Measurements from ENCODE around the gene COL7A1. TPM values are rescaled to one million over a fixed set of nuclear protein-coding genes. Genes with fewer than 3 reads are reported as not detected.

COL7A1 gene
- total RNA-seq, 1 donor from 2014 or later, result 62.0 TPM

- no peaks in the 10 kb centered on the region for H3K4me1 Mint-ChIP-seq (ENCODE audit: low read depth, unreplicated experiment)
- H3K9me3 Mint-ChIP-seq (ENCODE audit: unreplicated experiment), result peaks cover 5% of the 10 kb centered on the region
- TF ChIP-seq, protein P1, sequence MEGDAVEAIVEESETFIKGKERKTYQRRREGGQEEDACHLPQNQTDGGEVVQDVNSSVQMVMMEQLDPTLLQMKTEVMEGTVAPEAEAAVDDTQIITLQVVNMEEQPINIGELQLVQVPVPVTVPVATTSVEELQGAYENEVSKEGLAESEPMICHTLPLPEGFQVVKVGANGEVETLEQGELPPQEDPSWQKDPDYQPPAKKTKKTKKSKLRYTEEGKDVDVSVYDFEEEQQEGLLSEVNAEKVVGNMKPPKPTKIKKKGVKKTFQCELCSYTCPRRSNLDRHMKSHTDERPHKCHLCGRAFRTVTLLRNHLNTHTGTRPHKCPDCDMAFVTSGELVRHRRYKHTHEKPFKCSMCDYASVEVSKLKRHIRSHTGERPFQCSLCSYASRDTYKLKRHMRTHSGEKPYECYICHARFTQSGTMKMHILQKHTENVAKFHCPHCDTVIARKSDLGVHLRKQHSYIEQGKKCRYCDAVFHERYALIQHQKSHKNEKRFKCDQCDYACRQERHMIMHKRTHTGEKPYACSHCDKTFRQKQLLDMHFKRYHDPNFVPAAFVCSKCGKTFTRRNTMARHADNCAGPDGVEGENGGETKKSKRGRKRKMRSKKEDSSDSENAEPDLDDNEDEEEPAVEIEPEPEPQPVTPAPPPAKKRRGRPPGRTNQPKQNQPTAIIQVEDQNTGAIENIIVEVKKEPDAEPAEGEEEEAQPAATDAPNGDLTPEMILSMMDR (IDR thresholded peaks at IDR 0.05; ENCODE audit: partially characterized antibody, unreplicated experiment), result no peak
- H3K36me3 Mint-ChIP-seq (ENCODE audit: unreplicated experiment), result peaks cover 8% of the 10 kb centered on the region
- no peak overlapping the region for H3K4me3 Mint-ChIP-seq (ENCODE audit: unreplicated experiment)
- DNase-seq, result no peak
- no peak overlapping the region for H3K27ac Mint-ChIP-seq (ENCODE audit: unreplicated experiment)
- peaks cover 9% of the 10 kb centered on the region for H3K27me3 Mint-ChIP-seq (ENCODE audit: unreplicated experiment)
Observed at GRCh38 chr3:48585411-48585810, 9.7 kb downstream of the COL7A1 start.

DNA sequence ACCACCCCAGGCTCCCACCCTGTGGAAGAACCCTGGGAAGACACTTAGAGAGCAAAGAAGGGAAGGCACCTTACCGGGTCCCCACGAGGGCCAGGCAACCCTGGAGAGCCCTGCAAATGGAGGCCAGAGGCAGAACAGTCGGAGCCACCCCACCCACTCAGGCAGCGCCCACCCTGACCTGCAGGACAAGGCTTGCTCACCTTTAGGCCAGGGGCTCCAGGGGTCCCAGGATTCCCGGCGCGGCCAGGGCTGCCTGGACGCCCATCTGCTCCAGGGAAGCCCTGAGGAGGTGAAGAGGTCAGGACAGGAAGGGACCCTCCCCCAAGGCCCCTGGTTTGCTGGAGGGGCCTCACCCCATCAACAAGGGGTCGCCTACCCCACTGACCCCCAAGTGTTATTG is 10.3 kb downstream of the COL7A1 start:
- no peak overlapping the region for H3K27ac Mint-ChIP-seq (ENCODE audit: unreplicated experiment)
- peaks cover 8% of the 10 kb centered on the region for H3K36me3 Mint-ChIP-seq (ENCODE audit: unreplicated experiment)

GRCh38 chr3:48581621-48582481 is 13.3 kb downstream of the COL7A1 start:
- peaks cover 3% of the 10 kb centered on the region for H3K27me3 Mint-ChIP-seq (ENCODE audit: unreplicated experiment)
- no peak overlapping the region for H3K4me3 Mint-ChIP-seq (ENCODE audit: unreplicated experiment)
- no peaks in the 10 kb centered on the region for H3K4me1 Mint-ChIP-seq (ENCODE audit: low read depth, unreplicated experiment)
- TF ChIP-seq, protein P1 (IDR thresholded peaks at IDR 0.05; ENCODE audit: partially characterized antibody, unreplicated experiment), result no peak
- no peak for DNase-seq
- H3K36me3 Mint-ChIP-seq (ENCODE audit: unreplicated experiment), result peaks cover 8% of the 10 kb centered on the region
- no peak overlapping the region for H3K27ac Mint-ChIP-seq (ENCODE audit: unreplicated experiment)
- H3K9me3 Mint-ChIP-seq (ENCODE audit: unreplicated experiment), result no peaks in the 10 kb centered on the region

More for the DNA sequence above, 10.3 kb downstream of the COL7A1 start:
- no peaks in the 10 kb centered on the region for H3K4me1 Mint-ChIP-seq (ENCODE audit: low read depth, unreplicated experiment)
- H3K27me3 Mint-ChIP-seq (ENCODE audit: unreplicated experiment), result peaks cover 9% of the 10 kb centered on the region
- no peak overlapping the region for H3K4me3 Mint-ChIP-seq (ENCODE audit: unreplicated experiment)
- TF ChIP-seq, protein P1 (IDR thresholded peaks at IDR 0.05; ENCODE audit: partially characterized antibody, unreplicated experiment), result no peak
- no peak for DNase-seq
- peaks cover 5% of the 10 kb centered on the region for H3K9me3 Mint-ChIP-seq (ENCODE audit: unreplicated experiment)

DNA sequence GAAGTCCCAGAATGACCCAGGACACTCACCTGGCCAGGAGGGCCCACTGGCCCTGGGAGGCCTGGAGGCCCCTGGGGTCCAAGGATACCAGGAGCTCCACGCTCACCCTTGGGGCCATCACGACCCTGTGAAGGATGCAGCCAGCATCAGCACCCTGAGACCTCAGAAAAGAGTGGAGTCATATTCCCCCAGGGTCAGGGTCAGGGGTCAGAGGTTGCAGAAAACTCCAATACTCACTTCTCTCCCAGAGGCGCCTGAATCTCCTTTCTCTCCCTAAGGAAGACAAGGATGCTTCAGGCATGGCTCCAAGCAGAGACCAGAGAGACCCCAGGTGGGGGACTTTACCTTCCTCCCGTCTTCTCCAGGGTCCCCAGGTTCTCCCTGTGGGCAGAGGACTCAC is 18.5 kb downstream of the COL7A1 start:
- no peaks in the 10 kb centered on the region for H3K4me1 Mint-ChIP-seq (ENCODE audit: low read depth, unreplicated experiment)
- H3K27me3 Mint-ChIP-seq (ENCODE audit: unreplicated experiment), result no peaks in the 10 kb centered on the region
- H3K27ac Mint-ChIP-seq (ENCODE audit: unreplicated experiment), result no peak overlapping the region
- peaks cover 2% of the 10 kb centered on the region for H3K36me3 Mint-ChIP-seq (ENCODE audit: unreplicated experiment)
- TF ChIP-seq, protein P1 (IDR thresholded peaks at IDR 0.05; ENCODE audit: partially characterized antibody, unreplicated experiment), result no peak
- no peak for DNase-seq
- H3K4me3 Mint-ChIP-seq (ENCODE audit: unreplicated experiment), result no peak overlapping the region
- no peaks in the 10 kb centered on the region for H3K9me3 Mint-ChIP-seq (ENCODE audit: unreplicated experiment)

DNA sequence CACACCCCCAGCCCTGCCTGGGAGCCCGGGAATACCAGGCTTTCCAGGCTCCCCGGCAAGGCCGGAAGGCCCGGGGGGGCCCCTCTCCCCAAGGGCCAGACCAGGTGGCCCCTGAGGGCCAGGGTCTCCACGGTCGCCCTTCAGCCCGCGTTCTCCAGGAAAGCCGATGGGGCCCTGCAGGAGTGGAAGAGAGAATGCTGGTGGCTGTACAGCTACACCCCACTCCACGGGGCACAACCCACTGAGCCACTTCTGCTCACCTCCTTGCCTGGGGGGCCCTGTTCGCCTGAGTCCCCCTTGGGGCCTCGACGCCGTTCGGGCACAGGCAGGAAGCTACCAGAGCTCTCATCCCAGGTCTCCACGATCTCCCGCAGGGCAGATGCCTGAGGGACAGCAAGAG is 19.8 kb downstream of the COL7A1 start:
- no peaks in the 10 kb centered on the region for H3K36me3 Mint-ChIP-seq (ENCODE audit: unreplicated experiment)
- no peaks in the 10 kb centered on the region for H3K4me1 Mint-ChIP-seq (ENCODE audit: low read depth, unreplicated experiment)
- no peak overlapping the region for H3K4me3 Mint-ChIP-seq (ENCODE audit: unreplicated experiment)
- no peak overlapping the region for H3K27ac Mint-ChIP-seq (ENCODE audit: unreplicated experiment)
- H3K27me3 Mint-ChIP-seq (ENCODE audit: unreplicated experiment), result no peaks in the 10 kb centered on the region
- H3K9me3 Mint-ChIP-seq (ENCODE audit: unreplicated experiment), result peaks cover 2% of the 10 kb centered on the region
- DNase-seq, result no peak
- TF ChIP-seq, protein P1 (IDR thresholded peaks at IDR 0.05; ENCODE audit: partially characterized antibody, unreplicated experiment), result no peak
